ENCODE measurements around the gene RDH11. TPM values are rescaled to one million over a fixed set of nuclear protein-coding genes. Genes with fewer than 3 reads are reported as not detected.

RDH11 gene
- total and polyA plus RNA-seq, 2 experiments from 2014 or later: 95.2 to 139 TPM

GRCh38 chr14:67653651-67654280 lies 41.8 kb downstream of the RDH11 start:
- Histone ChIP-seq H2AFZ (no peak overlapping the region), H3K4me1 (ENCODE audit: insufficient read depth) (no peaks in the 10 kb centered on the region), H3K79me2 (replicated peaks; ENCODE audit: insufficient read depth) (no peaks in the 10 kb centered on the region), H3K9me2 (ENCODE audit: insufficient read depth) (no peaks in the 10 kb centered on the region), H3F3A (replicated peaks; ENCODE audit: low read depth) (no peaks in the 10 kb centered on the region), H3K36me3 (ENCODE audit: insufficient read depth) (peaks cover 33% of the 10 kb centered on the region), H3K4me3 (no peak overlapping the region), H3K4me2 (no peak overlapping the region), H3K27ac (ENCODE audit: low read depth) (no peak overlapping the region), H4K20me1 (replicated peaks; ENCODE audit: insufficient read depth) (peaks cover 10% of the 10 kb centered on the region; the same call in 1 of the 2 replicates), H3K27me3 (ENCODE audit: insufficient read depth) (no peaks in the 10 kb centered on the region)
- DNase-seq (ENCODE audit: low spot score) (no peak), ATAC-seq (no peak)
- Mint-ChIP-seq H3K4me3 (no peak overlapping the region), H3K4me1 (no peaks in the 10 kb centered on the region), H3K36me3 (ENCODE audit: low read depth) (peaks cover 72% of the 10 kb centered on the region), H3K27me3 (ENCODE audit: insufficient read depth, low read depth, poor library complexity) (no peaks in the 10 kb centered on the region), H3K9me3 (no peaks in the 10 kb centered on the region), H3K27ac (peak overlapping the region; percentile 92)
- TF ChIP-seq NANOG (IDR thresholded peaks at IDR 0.05; ENCODE audit: borderline replicate concordance): no peak
- TF ChIP-seq EZH2phosphoT487 (IDR thresholded peaks at IDR 0.05; ENCODE audit: unreplicated experiment): no peak
- TF ChIP-seq CREB1 (CRISPR knock-in tag; IDR thresholded peaks at IDR 0.05; ENCODE audit: low read depth): no peak
- TF ChIP-seq ZNF114 (CRISPR knock-in tag; IDR thresholded peaks at IDR 0.05): no peak
- no peak for TF ChIP-seq STAT1 (IDR thresholded peaks at IDR 0.05; ENCODE audit: unreplicated experiment)
- no peak for TF ChIP-seq ZNF331 (CRISPR knock-in tag; IDR thresholded peaks at IDR 0.05; ENCODE audit: low read depth)
- no peak for TF ChIP-seq POLR2AphosphoS5 (IDR thresholded peaks at IDR 0.05; ENCODE audit: low read depth)
- no peak for TF ChIP-seq ETS1 (IDR thresholded peaks at IDR 0.05)
- TF ChIP-seq REST (IDR thresholded peaks at IDR 0.05; ENCODE audit: unreplicated experiment): no peak
- TF ChIP-seq JUNB (IDR thresholded peaks at IDR 0.05; ENCODE audit: unreplicated experiment): no peak
- TF ChIP-seq EZH2 (IDR thresholded peaks at IDR 0.05; ENCODE audit: low read depth, unreplicated experiment): no peak
- no peak for TF ChIP-seq ZNF462 (CRISPR knock-in tag; IDR thresholded peaks at IDR 0.05)
- TF ChIP-seq CTCF (conservative IDR thresholded peaks at IDR 0.05; ENCODE audit: low read depth in 2 of 2): no peak
